GM21786 (cell line): ENCODE results near the gene HABP4.

Experiments
- ATAC-seq: cut with Tn5 transposase; IDR thresholded peaks from one replicate; pipeline ENCODE4 v1.9.1; 2021; ENCODE audit not compliant: unreplicated experiment

The HABP4 gene

GRCh38 chr9:96476013-96476412 is 26.0 kb downstream of the HABP4 start:
- ATAC-seq: no peak

- ATAC-seq: no peak
These were observed 26.6 kb downstream of the HABP4 start for GRCh38 chr9:96476591-96476990.

- peak; percentile 81 for ATAC-seq
These were observed 28.9 kb downstream of the HABP4 start for GRCh38 chr9:96478829-96479371.

- ATAC-seq: no peak
These were observed 30.8 kb downstream of the HABP4 start for GRCh38 chr9:96480736-96481135.

- no peak for ATAC-seq
These were observed 32.5 kb downstream of the HABP4 start for GRCh38 chr9:96482476-96482875.

GRCh38 chr9:96483197-96483596 is 33.2 kb downstream of the HABP4 start:
- no peak for ATAC-seq

- no peak for ATAC-seq
These were observed 33.9 kb downstream of the HABP4 start for GRCh38 chr9:96483733-96484390.

- ATAC-seq: peak; percentile 95
These were observed 34.6 kb downstream of the HABP4 start for GRCh38 chr9:96484521-96484931.

GRCh38 chr9:96485280-96485679 is 35.3 kb downstream of the HABP4 start:
- no peak for ATAC-seq

- no peak for ATAC-seq
These were observed 36.5 kb downstream of the HABP4 start for GRCh38 chr9:96486386-96487028.

GRCh38 chr9:96487029-96487396 is 37.0 kb downstream of the HABP4 start:
- ATAC-seq: no peak

GRCh38 chr9:96487949-96488348 is 38.0 kb downstream of the HABP4 start:
- no peak for ATAC-seq

- ATAC-seq: no peak
These were observed 39.6 kb downstream of the HABP4 start for GRCh38 chr9:96489482-96489979.

- no peak for ATAC-seq
These were observed 40.6 kb downstream of the HABP4 start for GRCh38 chr9:96490534-96491078.

GRCh38 chr9:96491079-96491879 is 41.3 kb downstream of the HABP4 start:
- ATAC-seq: no peak

GRCh38 chr9:96491880-96492525 is 42.0 kb downstream of the HABP4 start:
- no peak for ATAC-seq

- ATAC-seq: no peak
These were observed 43.1 kb downstream of the HABP4 start for GRCh38 chr9:96492993-96493531.

GRCh38 chr9:96493757-96494156 is 43.8 kb downstream of the HABP4 start:
- no peak for ATAC-seq

- no peak for ATAC-seq
These were observed 44.3 kb downstream of the HABP4 start for GRCh38 chr9:96494215-96494800.

GRCh38 chr9:96495341-96495740 is 45.4 kb downstream of the HABP4 start:
- ATAC-seq: no peak
